AG09309 (cell line): ENCODE data around the gene MRPL36.
A peak's percentile ranks its signal among the peaks of the same experiment; 100 is the strongest.

Experiments
- DNase-seq: peaks from one replicate; pipeline ENCODE4 v3.0.0-alpha.2; 2010; ENCODE audit warnings: low read depth
- H3K4me3 ChIP-seq: 2 replicates; pipeline ENCODE4 v1.5.1; 2011; ENCODE audit warnings: mild to moderate bottlenecking, low read depth, low read length, moderate library complexity; ENCODE audit not compliant: control insufficient read depth
- CTCF ChIP-seq: IDR thresholded peaks from 2 replicates; pipeline ENCODE4 v1.5.1; 2011; ENCODE audit warnings: mild to moderate bottlenecking, low read depth, low read length, inconsistent platforms; ENCODE audit not compliant: insufficient read depth, control insufficient read depth; ENCODE audit errors: missing control alignments

MRPL36 gene

GRCh38 chr5:1767524-1768282 lies 31.9 kb downstream of the MRPL36 start:
- TF ChIP-seq CTCF = no peak
- H3K4me3 ChIP-seq = no peak overlapping the region
- DNase-seq = no peak

GRCh38 chr5:1765880-1766235 lies 33.8 kb downstream of the MRPL36 start:
- H3K4me3 ChIP-seq = no peak overlapping the region
- TF ChIP-seq CTCF = no peak
- no peak for DNase-seq

GRCh38 chr5:1765141-1765879 lies 34.3 kb downstream of the MRPL36 start:
- no peak overlapping the region for H3K4me3 ChIP-seq
- no peak for TF ChIP-seq CTCF
- no peak for DNase-seq

GRCh38 chr5:1764606-1764960 lies 35.1 kb downstream of the MRPL36 start:
- TF ChIP-seq CTCF = no peak
- H3K4me3 ChIP-seq = no peak overlapping the region
- DNase-seq = no peak

GRCh38 chr5:1763960-1764605 lies 35.6 kb downstream of the MRPL36 start:
- no peak for DNase-seq
- peak overlapping the region; percentile 3 for H3K4me3 ChIP-seq
- no peak for TF ChIP-seq CTCF

GRCh38 chr5:1763548-1763911 lies 36.1 kb downstream of the MRPL36 start:
- H3K4me3 ChIP-seq = no peak overlapping the region
- DNase-seq = peak; percentile 35
- peak; percentile 94 for TF ChIP-seq CTCF
